IMR-90 (cell line): ENCODE results near the gene HGD. TPM values are rescaled to one million over a fixed set of nuclear protein-coding genes. Genes with fewer than 3 reads are reported as not detected.

Experiments
- ATAC-seq: fragments of 200-7000 bp; cut with Tn5 transposase; 2 replicates; pipeline ENCODE4 v1.9.1; 2020; ENCODE audit warnings: low read depth, mild to moderate bottlenecking, moderate library complexity
- BruUV-seq: library from RNA; stranded (reverse); fragments of 400-500 nt; replicated peaks from 2 replicates; lab custom pipeline; 2021; lab: Mats Ljungman, UMichigan
- CTCF ChIA-PET: fragments of 300-600 bp; formaldehyde crosslinking; extraction: SDS; loops from one replicate; lab custom pipeline; 2021; ENCODE audit warnings: antibody characterized with exemption; lab: Yijun Ruan, JAX
- POLR2A ChIA-PET: fragments of 300-600 bp; sonication (Branson Sonifier 250); formaldehyde crosslinking; loops from one replicate; lab custom pipeline; 2022; ENCODE audit warnings: antibody characterized with exemption; ENCODE audit not compliant: unreplicated experiment; lab: Charles Lee
- DNase-seq: peaks from one replicate; pipeline ENCODE4 v3.0.0; 2013
- H2AFZ ChIP-seq: replicated peaks from 2 replicates; pipeline ENCODE3; 2013; ENCODE audit warnings: low read length, mild to moderate bottlenecking; ENCODE audit not compliant: poor library complexity
- H2AK5ac ChIP-seq: 2 replicates; pipeline ENCODE4 v1.6.1; 2013; ENCODE audit warnings: low read depth, low read length, inconsistent platforms
- H2AK9ac ChIP-seq: replicated peaks from 2 replicates; pipeline ENCODE3; 2013; ENCODE audit warnings: mild to moderate bottlenecking, low read depth, low read length, moderate library complexity; ENCODE audit not compliant: poor library complexity
- H2BK120ac ChIP-seq: 2 replicates; pipeline ENCODE4 v1.6.1; 2013; ENCODE audit warnings: low read depth, low read length, inconsistent platforms
- H2BK15ac ChIP-seq: 3 replicates; pipeline ENCODE4 v1.6.1; 2013; ENCODE audit warnings: low read depth, low read length, inconsistent platforms
- H2BK20ac ChIP-seq: 2 replicates; pipeline ENCODE4 v1.6.1; 2013; ENCODE audit warnings: low read depth, mild to moderate bottlenecking, inconsistent platforms, low read length, moderate library complexity
- H2BK5ac ChIP-seq: 2 replicates; pipeline ENCODE4 v1.6.1; 2013; ENCODE audit warnings: mild to moderate bottlenecking, low read depth, low read length, inconsistent platforms; ENCODE audit not compliant: poor library complexity, severe bottlenecking
- H3K14ac ChIP-seq: replicated peaks from 2 replicates; pipeline ENCODE4 v1.6.1; 2013; ENCODE audit warnings: low read depth, low read length, inconsistent platforms
- H3K18ac ChIP-seq: 2 replicates; pipeline ENCODE4 v1.6.1; 2013; ENCODE audit warnings: low read depth, low read length, control low read depth
- H3K23ac ChIP-seq: 2 replicates; pipeline ENCODE4 v1.6.1; 2013; ENCODE audit warnings: low read depth, low read length, inconsistent platforms
- H3K27ac ChIP-seq: 2 replicates; pipeline ENCODE4 v1.5.1; 2013; ENCODE audit warnings: mild to moderate bottlenecking, control low read depth, low read length; ENCODE audit not compliant: insufficient read depth
- H3K27me3 ChIP-seq: 2 replicates; pipeline ENCODE4 v1.6.1; 2013; ENCODE audit warnings: low read length; ENCODE audit not compliant: control insufficient read depth, insufficient read depth
- H3K36me3 ChIP-seq: 2 replicates; pipeline ENCODE4 v1.6.1; 2013; ENCODE audit warnings: low read length, mixed read lengths; ENCODE audit not compliant: control insufficient read depth, insufficient read depth
- H3K4ac ChIP-seq: 2 replicates; pipeline ENCODE4 v1.6.1; 2013; ENCODE audit warnings: low read depth, low read length, inconsistent platforms
- H3K4me1 ChIP-seq: 2 replicates; pipeline ENCODE4 v1.6.1; 2013; ENCODE audit warnings: low read length, mixed read lengths; ENCODE audit not compliant: control insufficient read depth, insufficient read depth
- H3K4me2 ChIP-seq: 2 replicates; pipeline ENCODE4 v1.6.1; 2013; ENCODE audit warnings: low read depth, mild to moderate bottlenecking, control low read depth, low read length, moderate library complexity
- H3K4me3 ChIP-seq: 2 replicates; pipeline ENCODE4 v1.5.1; 2013; ENCODE audit warnings: low read depth, mild to moderate bottlenecking, control low read depth, low read length, moderate library complexity; ENCODE audit not compliant: insufficient read depth
- H3K56ac ChIP-seq: 2 replicates; pipeline ENCODE4 v1.6.1; 2013; ENCODE audit warnings: low read length, inconsistent platforms; ENCODE audit not compliant: insufficient read depth; ENCODE audit errors: extremely low read depth
- H3K79me1 ChIP-seq, 2 experiments: 2 replicates each; pipeline ENCODE4 v1.6.1; 2013; ENCODE audit warnings: low read length in 2 of 2, inconsistent platforms in 1 of 2, low read depth in 1 of 2
- H3K9ac ChIP-seq: 2 replicates; pipeline ENCODE4 v1.6.1; 2013; ENCODE audit warnings: low read depth, low read length, control low read depth
- H3K9me1 ChIP-seq: 2 replicates; pipeline ENCODE4 v1.6.1; 2013; ENCODE audit warnings: low read length, inconsistent platforms; ENCODE audit not compliant: insufficient read depth
- H3K9me3 ChIP-seq: 2 replicates; pipeline ENCODE4 v1.6.1; 2013; ENCODE audit warnings: low read length; ENCODE audit not compliant: control insufficient read depth, insufficient read depth
- H4K20me1 ChIP-seq: 2 replicates; pipeline ENCODE4 v1.6.1; 2013; ENCODE audit warnings: low read length, inconsistent platforms; ENCODE audit not compliant: insufficient read depth
- H4K5ac ChIP-seq: 2 replicates; pipeline ENCODE4 v1.6.1; 2013; ENCODE audit warnings: mild to moderate bottlenecking, low read depth, low read length, control low read depth
- H4K8ac ChIP-seq, 2 experiments: 2 replicates each; pipeline ENCODE4 v1.6.1; 2013; ENCODE audit warnings: low read depth in 2 of 2, low read length in 2 of 2, control low read depth in 1 of 2, inconsistent platforms in 1 of 2
- H4K91ac ChIP-seq: 2 replicates; pipeline ENCODE4 v1.6.1; 2013; ENCODE audit warnings: low read depth, low read length, inconsistent platforms; ENCODE audit not compliant: insufficient read depth
- MAFK ChIP-seq: IDR thresholded peaks from 2 replicates; pipeline ENCODE4 v1.6.1; 2012; ENCODE audit warnings: low read depth, low read length, improper control_type of control experiment
- WGBS, 2 experiments: methylation state at CpG; one replicate each; pipeline versions ENCODE4 v1.1.5 to v1.1.7; 2013; ENCODE audit warnings: missing lambda C conversion rate in 2 of 2; ENCODE audit not compliant: insufficient read length in 1 of 2; ENCODE audit errors: extremely low coverage in 2 of 2; 5-methylcytosine and 5-hydroxymethylcytosine counted together
- dilution Hi-C: fragments of 300-500 bp; cut with HindIII; formaldehyde crosslinking; loops from one replicate; pipeline ENCODE4 v1.14.3; 2018; ENCODE audit warnings: low sequenced_read_pairs; ENCODE audit not compliant: unreplicated experiment
- in situ Hi-C: fragments of 300-500 bp; cut with MboI; formaldehyde crosslinking; loops from 3 replicates; pipeline ENCODE4 v1.14.3; 2019; ENCODE audit warnings: low sequenced_read_pairs, inconsistent platforms, mixed read lengths
- intact Hi-C: fragments of 100-400 bp; cut with micrococcal nuclease; formaldehyde crosslinking; loops from 2 replicates; pipeline ENCODE4 v1.10.0; 2022
- polyA plus RNA-seq, 3 experiments: library from polyadenylated mRNA; depleted of rRNA; stranded (reverse); fragments of >200 nt; gene quantifications; 2 replicates each; pipeline ENCODE4 v1.2.3, GENCODE V29; 2012; ENCODE audit warnings: low replicate concordance in 1 of 3
- total RNA-seq: library from RNA; depleted of rRNA; stranded (reverse); fragments of >200 nt; gene quantifications from 2 replicates; pipeline ENCODE4 v1.2.3, GENCODE V29; 2012

Gene HGD
- total and polyA plus RNA-seq, 2 of the 4 experiments (the other 2 are of a cell fraction): 0.14 TPM; not detected in 1

DNA sequence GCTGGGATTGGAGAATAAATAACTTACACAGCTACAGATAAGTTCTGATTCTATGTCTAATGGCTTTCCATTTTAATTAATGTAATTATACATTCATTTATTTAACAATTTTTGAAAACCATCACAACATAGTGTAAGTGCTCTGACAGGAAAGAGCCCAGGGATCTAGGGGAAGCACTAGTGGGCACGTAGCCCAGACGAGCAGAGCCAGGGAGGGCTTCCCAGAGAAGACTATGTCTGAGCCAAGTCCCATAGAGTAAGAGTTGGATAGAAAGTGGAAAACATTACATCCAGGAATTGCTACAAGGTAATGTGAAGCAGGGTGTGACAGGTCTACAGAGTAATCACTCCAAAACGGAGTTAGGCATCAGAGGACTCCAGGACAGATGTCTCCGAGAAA lies 2.9 kb upstream of the HGD start:
- no peak overlapping the region for H4K91ac ChIP-seq
- H3K9me3 ChIP-seq: no peaks in the 10 kb centered on the region
- ATAC-seq (no peak), DNase-seq (no peak)
- no peak overlapping the region for H2AK9ac ChIP-seq
- no peak overlapping the region for H3K4me3 ChIP-seq
- no peak overlapping the region for H3K4ac ChIP-seq
- H2AK5ac ChIP-seq: no peak overlapping the region
- ChIA-PET POLR2A (no interaction called here), CTCF (no interaction called here)
- peaks cover 6% of the 10 kb centered on the region; the same call in 1 of the 2 replicates for H3K4me1 ChIP-seq
- H3K9ac ChIP-seq: no peak overlapping the region
- BruUV-seq: no TSS peak
- no peak overlapping the region for H2AFZ ChIP-seq
- H3K27ac ChIP-seq: no peak overlapping the region
- H2BK15ac ChIP-seq: no peak overlapping the region
- H3K18ac ChIP-seq: no peak overlapping the region
- H3K56ac ChIP-seq: no peak overlapping the region
- peaks cover 0 to 3% of the 10 kb centered on the region in 2 experiments; a peak in 1 of 4 replicates for H3K79me1 ChIP-seq
- no peaks in the 10 kb centered on the region for H3K36me3 ChIP-seq
- H2BK5ac ChIP-seq: no peak overlapping the region
- no peaks in the 10 kb centered on the region for H4K20me1 ChIP-seq
- H2BK20ac ChIP-seq: no peak overlapping the region
- intact Hi-C loops: loop anchor here (5.0 kb wide), 1 partner anchor 88 kb away; the partner anchor contains the start of gene NDUFB4
- no peaks in the 10 kb centered on the region for H3K27me3 ChIP-seq
- no peak overlapping the region for H4K5ac ChIP-seq
- H2BK120ac ChIP-seq: no peak overlapping the region
- H4K8ac ChIP-seq: no peak overlapping the region
- H3K23ac ChIP-seq: no peak overlapping the region
- H3K14ac ChIP-seq: no peak overlapping the region
- WGBS, 2 experiments: 100% methylated on average over 1 of the region's 4 CpGs; no CpG with 5 or more reads in 1 of the 2 experiments
- no peak overlapping the region for H3K4me2 ChIP-seq
- H3K9me1 ChIP-seq: no peaks in the 10 kb centered on the region
- dilution Hi-C loops: no loop called here
- in situ Hi-C loops: no loop called here
- TF ChIP-seq MAFK: no peak
